ENCODE data around the gene AP3S1. TPM values are rescaled to one million over a fixed set of nuclear protein-coding genes. Genes with fewer than 3 reads are reported as not detected.
"Not testable (repeated sequence)": the region's sequence is repeated elsewhere in the genome, so short reads cannot be mapped to it uniquely, and the experiment has no call there.

Gene AP3S1
- polyA plus RNA-seq, 3 donors, result 30.2 to 86.1 (median 84.8) TPM

DNA sequence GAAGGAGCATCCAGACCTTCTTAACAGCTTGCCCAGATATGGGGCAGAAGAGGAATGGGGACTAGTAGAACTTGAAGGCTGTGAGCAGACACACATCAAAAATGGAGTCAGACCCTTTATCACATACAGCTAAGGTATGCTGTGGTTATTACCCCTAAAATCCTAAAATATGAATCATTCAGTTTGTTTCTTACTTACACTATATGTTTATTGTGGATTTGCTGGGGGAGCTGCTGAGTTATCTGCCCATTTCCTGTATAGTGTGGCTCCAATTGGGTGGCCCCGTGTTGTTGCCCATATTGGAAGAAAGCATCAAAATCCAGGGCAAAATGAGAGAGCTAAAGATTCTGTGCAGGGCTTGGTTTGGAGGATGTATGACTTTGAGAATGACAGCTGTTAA lies 56.9 kb downstream of the AP3S1 start:
- no peak overlapping the region for H3K9ac ChIP-seq (ENCODE audit: insufficient read depth, low read length, poor library complexity, severe bottlenecking)
- 100% methylated on average over 1 of the region's 1 CpG for WGBS (ENCODE audit: insufficient coverage)
- H3K9me3 Mint-ChIP-seq, result no peaks in the 10 kb centered on the region
- H3K4me1 Mint-ChIP-seq, result no peaks in the 10 kb centered on the region
- H3K4me3 ChIP-seq (replicated peaks in 1 of 3; ENCODE audit: low read depth in 2 of 3, low read length in 3 of 3), result no peak overlapping the region
- H2AFZ ChIP-seq (ENCODE audit: insufficient read depth, low read depth, low read length, poor library complexity, severe bottlenecking), result no peak overlapping the region
- H3K4me3 Mint-ChIP-seq, result no peak overlapping the region
- no peaks in the 10 kb centered on the region for H3K79me2 ChIP-seq (ENCODE audit: insufficient read depth, low read length)
- no peaks in the 10 kb centered on the region for H3K27me3 Mint-ChIP-seq (ENCODE audit: low read depth in 3 of 3)
- intact Hi-C loops (cut with micrococcal nuclease), result no loop called here
- no peak overlapping the region for H3K27ac ChIP-seq (ENCODE audit: low read depth in 1 of 2, low read length in 2 of 2)
- no peaks in the 10 kb centered on the region for H3K27me3 ChIP-seq (ENCODE audit: control insufficient read depth in 2 of 2, insufficient read depth in 2 of 2, low read length in 2 of 2)
- no peak for DNase-seq
- no peaks in the 10 kb centered on the region for H3K9me3 ChIP-seq (replicated peaks in 1 of 2; ENCODE audit: control insufficient read depth in 1 of 2, insufficient read depth in 1 of 2, low read length in 2 of 2)
- H3K36me3 ChIP-seq (replicated peaks in 1 of 2; ENCODE audit: control insufficient read depth in 1 of 2, insufficient read depth in 2 of 2, low read length in 2 of 2), result peaks cover 0 to 26% of the 10 kb centered on the region in 2 donors
- no peaks in the 10 kb centered on the region for H3K4me1 ChIP-seq (ENCODE audit: control insufficient read depth in 1 of 2, insufficient read depth in 2 of 2, low read length in 2 of 2)
- no peak overlapping the region for H3K27ac Mint-ChIP-seq
- H3K36me3 Mint-ChIP-seq, result peaks cover 27 to 32% of the 10 kb centered on the region in 2 donors
- no peak overlapping the region for H3K4me2 ChIP-seq (replicated peaks; ENCODE audit: extremely low read depth, low read length, poor library complexity, severe bottlenecking)
- no peak for TF ChIP-seq CTCF (IDR thresholded peaks at IDR 0.05)
- H4K20me1 ChIP-seq (ENCODE audit: insufficient read depth, low read length), result no peaks in the 10 kb centered on the region

GRCh38 chr5:115907177-115907576 lies 65.4 kb downstream of the AP3S1 start:
- Mint-ChIP-seq H3K4me1 (no peaks in the 10 kb centered on the region), H3K27ac (no peak overlapping the region), H3K4me3 (no peak overlapping the region), H3K9me3 (no peaks in the 10 kb centered on the region), H3K36me3 (peaks cover 3 to 6% of the 10 kb centered on the region in 2 donors), H3K27me3 (ENCODE audit: low read depth in 3 of 3) (no peaks in the 10 kb centered on the region)
- Histone ChIP-seq H4K20me1 (ENCODE audit: insufficient read depth, low read length) (no peaks in the 10 kb centered on the region), H3K27me3 (ENCODE audit: control insufficient read depth in 2 of 2, insufficient read depth in 2 of 2, low read length in 2 of 2) (no peaks in the 10 kb centered on the region), H3K27ac (ENCODE audit: low read depth in 1 of 2, low read length in 2 of 2) (no peak overlapping the region), H3K36me3 (replicated peaks in 1 of 2; ENCODE audit: control insufficient read depth in 1 of 2, insufficient read depth in 2 of 2, low read length in 2 of 2) (peaks cover 2 to 6% of the 10 kb centered on the region in 2 donors), H3K4me1 (ENCODE audit: control insufficient read depth in 1 of 2, insufficient read depth in 2 of 2, low read length in 2 of 2) (no peaks in the 10 kb centered on the region), H3K4me3 (replicated peaks in 1 of 3; ENCODE audit: low read depth in 2 of 3, low read length in 3 of 3) (no peak overlapping the region), H3K4me2 (replicated peaks; ENCODE audit: extremely low read depth, low read length, poor library complexity, severe bottlenecking) (no peak overlapping the region), H2AFZ (ENCODE audit: insufficient read depth, low read depth, low read length, poor library complexity, severe bottlenecking) (no peak overlapping the region), H3K9me3 (replicated peaks in 1 of 2; ENCODE audit: control insufficient read depth in 1 of 2, insufficient read depth in 1 of 2, low read length in 2 of 2) (no peaks in the 10 kb centered on the region), H3K9ac (ENCODE audit: insufficient read depth, low read length, poor library complexity, severe bottlenecking) (no peak overlapping the region), H3K79me2 (ENCODE audit: insufficient read depth, low read length) (no peaks in the 10 kb centered on the region)
- no CpG with 5 or more reads among the region's 2 CpGs for WGBS (ENCODE audit: insufficient coverage)
- intact Hi-C loops (cut with micrococcal nuclease), result no loop called here
- DNase-seq, result no peak
- TF ChIP-seq CTCF (IDR thresholded peaks at IDR 0.05), result no peak

GRCh38 chr5:115913623-115914400 lies 72.1 kb downstream of the AP3S1 start:
- WGBS (ENCODE audit: insufficient coverage), result no CpG with 5 or more reads among the region's 5 CpGs
- H3K36me3 ChIP-seq (replicated peaks in 1 of 2; ENCODE audit: control insufficient read depth in 1 of 2, insufficient read depth in 2 of 2, low read length in 2 of 2), result peaks cover 5 to 16% of the 10 kb centered on the region in 2 donors

More at GRCh38 chr5:115913623-115914400, 72.1 kb downstream of the AP3S1 start:
- H3K9ac ChIP-seq (ENCODE audit: insufficient read depth, low read length, poor library complexity, severe bottlenecking); H3K27ac Mint-ChIP-seq; H3K27ac ChIP-seq (ENCODE audit: low read depth in 1 of 2, low read length in 2 of 2); H3K4me1 Mint-ChIP-seq; DNase-seq; H3K27me3 Mint-ChIP-seq (ENCODE audit: low read depth in 3 of 3); H3K4me3 ChIP-seq (replicated peaks in 1 of 3; ENCODE audit: low read depth in 2 of 3, low read length in 3 of 3); H3K9me3 Mint-ChIP-seq; H3K9me3 ChIP-seq (replicated peaks in 1 of 2; ENCODE audit: control insufficient read depth in 1 of 2, insufficient read depth in 1 of 2, low read length in 2 of 2); H3K79me2 ChIP-seq (ENCODE audit: insufficient read depth, low read length); H4K20me1 ChIP-seq (ENCODE audit: insufficient read depth, low read length); intact Hi-C loops (cut with micrococcal nuclease); H3K4me1 ChIP-seq (ENCODE audit: control insufficient read depth in 1 of 2, insufficient read depth in 2 of 2, low read length in 2 of 2); H3K4me3 Mint-ChIP-seq; H3K4me2 ChIP-seq (replicated peaks; ENCODE audit: extremely low read depth, low read length, poor library complexity, severe bottlenecking); H3K27me3 ChIP-seq (ENCODE audit: control insufficient read depth in 2 of 2, insufficient read depth in 2 of 2, low read length in 2 of 2); H2AFZ ChIP-seq (ENCODE audit: insufficient read depth, low read depth, low read length, poor library complexity, severe bottlenecking): not testable (repeated sequence)
- peaks cover 17 to 18% of the 10 kb centered on the region in 2 donors for H3K36me3 Mint-ChIP-seq

Data from CD14-positive monocyte (primary cell).